Kidney (tissue), 14 donors: Measurements from ENCODE around the gene PAM16. TPM values are rescaled to one million over a fixed set of nuclear protein-coding genes. Genes with fewer than 3 reads are reported as not detected.

ENCODE experiments used
- DNase-seq, 5 donors: peaks; one replicate each; pipeline ENCODE4 v3.0.0-alpha.2; 2013 to 2020
- FAIRE-seq: peaks from 2 replicates; lab custom pipeline; 2012; peaks lifted over from hg19 to GRCh38; lab: Jason Lieb, UNC
- H3K27ac ChIP-seq, 2 donors: one replicate each; pipeline ENCODE4 v1.7.0; 2013; ENCODE audit warnings: low read depth in 2 of 2, low read length in 2 of 2, inconsistent platforms in 1 of 2
- H3K27me3 ChIP-seq: one replicate; pipeline ENCODE4 v1.7.1; 2013; ENCODE audit warnings: low read length, inconsistent platforms; ENCODE audit not compliant: control insufficient read depth, insufficient read depth
- H3K36me3 ChIP-seq, 3 donors: one replicate each; pipeline versions ENCODE4 v1.7.0 to v1.7.1; 2013; ENCODE audit warnings: low read length in 3 of 3, control low read depth in 1 of 3, inconsistent platforms in 1 of 3; ENCODE audit not compliant: insufficient read depth in 3 of 3, control insufficient read depth in 2 of 3
- H3K4me1 ChIP-seq, 3 donors: one replicate each; pipeline versions ENCODE4 v1.7.0 to v1.7.1; 2013; ENCODE audit warnings: low read length in 3 of 3, inconsistent platforms in 1 of 3, low read depth in 1 of 3; ENCODE audit not compliant: control insufficient read depth in 2 of 3, insufficient read depth in 2 of 3
- H3K4me3 ChIP-seq, 3 donors: one replicate each; pipeline versions ENCODE4 v1.7.0 to v1.8.1; 2013; ENCODE audit warnings: low read length in 3 of 3, control low read depth in 1 of 3, inconsistent platforms in 1 of 3
- H3K9ac ChIP-seq, 3 donors: one replicate each; pipeline versions ENCODE4 v1.7.0 to v1.7.1; 2013; ENCODE audit warnings: low read length in 3 of 3, control low read depth in 1 of 3, inconsistent platforms in 1 of 3
- H3K9me3 ChIP-seq, 3 donors: one replicate each; pipeline versions ENCODE4 v1.7.0 to v1.7.1; 2013; ENCODE audit warnings: low read length in 3 of 3, control low read depth in 1 of 3, inconsistent platforms in 1 of 3; ENCODE audit not compliant: control insufficient read depth in 2 of 3, insufficient read depth in 1 of 3
- intact Hi-C: fragments of 100-400 bp; cut with DNase I; formaldehyde crosslinking; loops from one replicate; pipeline ENCODE4 v1.11.1; 2022
- polyA plus RNA-seq: library from polyadenylated mRNA; stranded (reverse); fragments of 350-450 nt; fragmentation: Illumina TruSeq; extraction: RNeasy Lipid Tissue Mini Kit (QIAGEN cat#74804); gene quantifications from one replicate; pipeline ENCODE4 v1.2.3, GENCODE V29; 2014; ENCODE audit warnings: low read depth, low replicate concordance; ENCODE audit not compliant: insufficient read depth
- total RNA-seq: library from RNA; stranded (reverse); fragmentation: NEBNext Ultra II Directional; extraction: Animal tissue kit (Norgen Biotek cat#: 25700); gene quantifications from one replicate; pipeline ENCODE4 v1.2.1, GENCODE V29; 2021
- TF ChIP-seq, protein P1 (sequence below): IDR thresholded peaks from 3 replicates; pipeline ENCODE4 v1.5.1; 2012; ENCODE audit warnings: mild to moderate bottlenecking, moderate library complexity, borderline replicate concordance; ENCODE audit not compliant: insufficient read depth; ENCODE audit errors: extremely low read depth
- donor health status: control.
- donor health status: control.
- donor health status: control.
- donor health status: control.
- donor health status: control.
- donor health status: DM: yes; HTN: yes; CAD: no.
- donor health status: Normal renal cell carcinoma (clear cell type).

Gene PAM16
- total and polyA plus RNA-seq, 2 donors from 2014 or later = 29.4 to 61.1 TPM

DNA sequence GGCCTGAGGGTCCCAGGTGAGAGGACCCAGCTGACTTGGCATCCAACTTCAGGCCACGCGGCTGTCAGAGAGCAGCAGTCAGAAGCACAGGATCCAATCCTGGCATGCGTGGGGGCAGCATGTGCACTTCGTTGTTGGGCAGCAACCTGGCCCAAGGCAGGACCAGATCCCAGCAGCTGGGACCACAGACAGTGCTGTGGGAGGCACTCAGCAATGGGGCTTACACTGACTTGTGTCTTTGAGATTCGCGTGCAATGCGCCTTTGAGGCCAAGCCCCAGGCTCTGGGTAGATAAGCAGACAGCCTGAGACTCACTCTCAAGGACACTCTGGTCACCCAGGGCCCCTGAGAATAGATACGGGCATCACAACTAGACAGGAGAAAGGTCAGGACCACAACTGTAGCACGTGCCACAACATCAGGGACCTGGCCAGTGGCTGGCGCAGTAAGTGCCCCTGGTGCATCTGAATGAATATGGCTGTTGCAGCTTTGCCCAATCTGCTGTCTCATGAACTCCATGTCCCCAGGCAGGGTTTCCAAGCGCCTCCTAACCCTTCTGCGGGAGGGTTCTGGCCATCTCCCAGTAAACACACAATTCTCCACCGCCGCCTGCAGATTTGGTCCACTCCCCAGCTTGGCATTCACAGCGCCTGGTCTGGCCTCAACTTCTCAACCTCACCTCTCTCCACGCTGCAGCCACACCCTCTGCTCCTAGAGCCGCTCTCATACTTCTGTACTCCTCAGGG is 3.2 kb downstream of the PAM16 start:
- H3K9me3 ChIP-seq = no peaks in the 10 kb centered on the region
- FAIRE-seq (no peak), DNase-seq (no peak)
- TF ChIP-seq, protein P1, sequence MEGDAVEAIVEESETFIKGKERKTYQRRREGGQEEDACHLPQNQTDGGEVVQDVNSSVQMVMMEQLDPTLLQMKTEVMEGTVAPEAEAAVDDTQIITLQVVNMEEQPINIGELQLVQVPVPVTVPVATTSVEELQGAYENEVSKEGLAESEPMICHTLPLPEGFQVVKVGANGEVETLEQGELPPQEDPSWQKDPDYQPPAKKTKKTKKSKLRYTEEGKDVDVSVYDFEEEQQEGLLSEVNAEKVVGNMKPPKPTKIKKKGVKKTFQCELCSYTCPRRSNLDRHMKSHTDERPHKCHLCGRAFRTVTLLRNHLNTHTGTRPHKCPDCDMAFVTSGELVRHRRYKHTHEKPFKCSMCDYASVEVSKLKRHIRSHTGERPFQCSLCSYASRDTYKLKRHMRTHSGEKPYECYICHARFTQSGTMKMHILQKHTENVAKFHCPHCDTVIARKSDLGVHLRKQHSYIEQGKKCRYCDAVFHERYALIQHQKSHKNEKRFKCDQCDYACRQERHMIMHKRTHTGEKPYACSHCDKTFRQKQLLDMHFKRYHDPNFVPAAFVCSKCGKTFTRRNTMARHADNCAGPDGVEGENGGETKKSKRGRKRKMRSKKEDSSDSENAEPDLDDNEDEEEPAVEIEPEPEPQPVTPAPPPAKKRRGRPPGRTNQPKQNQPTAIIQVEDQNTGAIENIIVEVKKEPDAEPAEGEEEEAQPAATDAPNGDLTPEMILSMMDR = no peak
- H3K9ac ChIP-seq = no peak overlapping the region
- H3K4me1 ChIP-seq = peaks cover 0 to 4% (median 0%) of the 10 kb centered on the region in 3 donors
- no peak overlapping the region for H3K4me3 ChIP-seq
- H3K27me3 ChIP-seq = no peaks in the 10 kb centered on the region
- no peaks in the 10 kb centered on the region for H3K36me3 ChIP-seq
- intact Hi-C loops = no loop called here
- no peak overlapping the region for H3K27ac ChIP-seq

DNA sequence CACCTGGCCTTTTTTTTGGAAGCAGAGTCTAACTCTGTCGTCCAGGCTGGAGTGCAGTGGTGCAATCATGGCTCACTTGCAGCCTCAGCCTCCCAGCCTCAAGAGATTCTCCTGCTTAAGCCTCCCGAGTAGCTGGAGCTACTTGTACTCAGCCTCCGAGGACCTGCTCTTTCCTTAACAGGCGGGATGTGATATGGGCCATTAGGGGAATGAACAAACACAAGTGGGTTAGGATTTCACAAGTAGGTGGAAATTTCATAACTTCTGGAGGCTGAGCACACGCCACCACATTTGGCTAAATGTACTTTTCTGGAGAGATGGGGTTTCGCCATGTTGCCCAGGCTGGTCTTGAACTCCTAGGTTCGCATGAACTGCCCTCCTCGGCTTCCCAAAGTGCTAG is 4.1 kb downstream of the PAM16 start:
- H3K9me3 ChIP-seq = no peaks in the 10 kb centered on the region
- no peak overlapping the region for H3K4me3 ChIP-seq
- DNase-seq (no peak), FAIRE-seq (no peak)
- H3K27ac ChIP-seq = no peak overlapping the region
- H3K4me1 ChIP-seq = peaks cover 0 to 4% (median 0%) of the 10 kb centered on the region in 3 donors
- intact Hi-C loops = no loop called here
- no peaks in the 10 kb centered on the region for H3K36me3 ChIP-seq
- H3K27me3 ChIP-seq = no peaks in the 10 kb centered on the region
- TF ChIP-seq, protein P1 = no peak
- H3K9ac ChIP-seq = no peak overlapping the region

DNA sequence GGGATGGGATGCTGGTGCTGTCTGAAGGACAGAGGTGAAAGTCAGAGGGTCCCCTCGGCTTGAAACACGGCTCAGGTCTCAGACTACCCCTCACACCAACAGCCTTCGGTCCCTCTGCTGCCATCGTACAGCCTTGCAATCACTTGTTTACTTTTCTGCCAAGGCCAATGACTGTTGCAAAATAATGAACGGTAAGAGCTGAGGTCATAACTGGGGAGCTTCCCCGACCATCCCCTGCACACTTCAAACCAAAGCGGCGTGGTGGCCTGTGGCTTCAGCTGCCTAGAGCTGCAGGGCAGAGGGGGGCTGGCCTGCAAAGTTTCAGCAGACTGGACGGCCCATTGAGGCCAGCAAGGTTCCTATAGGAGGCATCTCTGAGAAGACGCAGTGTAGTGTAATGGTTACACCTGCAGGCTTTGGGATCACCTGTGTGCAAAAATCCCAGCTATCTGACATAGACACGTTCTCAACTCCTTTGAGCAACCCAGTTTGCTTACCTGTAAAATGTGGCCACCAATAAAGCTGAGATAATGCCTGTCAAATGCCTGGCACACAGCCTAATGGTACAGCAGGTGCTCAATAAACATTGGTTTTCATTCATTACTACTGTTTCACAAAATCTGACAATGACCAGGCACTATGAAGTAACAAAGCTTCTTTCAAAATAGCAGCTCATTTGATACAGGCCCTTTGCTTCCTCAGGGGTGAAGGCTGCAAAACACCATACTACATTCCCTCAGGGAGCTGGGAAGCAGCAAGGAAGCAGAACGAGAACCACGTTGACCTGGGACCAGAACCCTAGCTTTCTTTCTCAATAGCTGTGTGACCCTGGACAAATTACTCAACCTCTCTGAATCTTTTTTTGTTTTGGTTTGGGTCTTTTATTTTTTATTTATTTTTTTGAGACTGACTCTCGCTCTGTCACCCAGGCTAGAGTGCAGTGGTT is 5.0 kb downstream of the PAM16 start:
- no peak overlapping the region for H3K9ac ChIP-seq
- H3K27ac ChIP-seq = no peak overlapping the region
- H3K9me3 ChIP-seq = no peaks in the 10 kb centered on the region
- H3K4me3 ChIP-seq = no peak overlapping the region
- FAIRE-seq (no peak), DNase-seq (no peak)
- peaks cover 0 to under 1% (median 0%) of the 10 kb centered on the region in 3 donors for H3K36me3 ChIP-seq
- no peaks in the 10 kb centered on the region for H3K27me3 ChIP-seq
- H3K4me1 ChIP-seq = peaks cover 0 to 4% (median 0%) of the 10 kb centered on the region in 3 donors
- intact Hi-C loops = no loop called here
- TF ChIP-seq, protein P1 = no peak
